ENCODE data around the gene TPM3. TPM values are rescaled to one million over a fixed set of nuclear protein-coding genes. Genes with fewer than 3 reads are reported as not detected.
A peak's percentile ranks its signal among the peaks of the same experiment; 100 is the strongest.

TPM3 gene
- total and polyA plus RNA-seq, 9 of the 15 experiments (the other 6 are each of a cell fraction or from before 2014, with no cell fraction given): 202 to 604 (median 421) TPM

DNA sequence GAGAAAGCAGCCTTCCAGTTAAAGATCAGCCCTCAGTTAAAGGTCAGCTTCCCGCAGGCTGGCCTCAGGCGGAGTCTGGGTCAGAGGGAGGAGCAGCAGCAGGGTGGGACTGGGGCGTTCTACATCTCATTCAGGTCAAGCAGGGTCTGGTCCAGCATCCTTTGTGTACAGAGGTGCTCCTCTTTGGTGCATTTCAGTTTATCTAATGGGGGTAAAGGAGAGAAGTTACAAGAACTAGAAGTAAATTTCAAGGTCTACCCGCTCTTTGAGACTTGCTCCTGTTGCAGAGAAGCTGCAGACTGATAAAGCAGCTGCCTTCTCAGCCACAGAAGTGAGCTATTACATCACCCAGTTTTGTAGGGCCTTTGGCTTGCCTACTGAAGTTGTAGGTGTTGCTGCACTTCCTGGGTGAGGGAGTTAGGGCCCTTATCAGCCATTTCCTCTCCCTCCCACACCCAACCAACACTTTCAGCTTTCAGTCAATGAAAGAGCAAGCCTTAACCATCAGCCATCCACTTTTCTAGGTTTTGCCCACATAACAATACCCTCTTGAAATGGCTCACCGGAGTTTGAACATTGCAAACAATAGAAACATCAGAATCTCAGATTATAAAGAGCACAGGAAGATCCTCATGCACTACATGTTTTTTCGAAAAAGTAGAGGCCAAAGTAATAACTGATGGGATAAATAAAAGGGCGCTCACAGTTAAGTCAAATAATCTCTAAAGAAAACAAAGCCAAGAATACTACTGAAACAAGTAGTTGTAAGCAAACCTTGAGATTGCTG is 34.2 kb downstream of the TPM3 start (continued):
- TF ChIP-seq TAF1 (IDR thresholded peaks at IDR 0.05; ENCODE audit: control insufficient read depth, extremely low read depth, insufficient read depth, low read length, severe bottlenecking) (peak; percentile 61), ZC3H8 (IDR thresholded peaks at IDR 0.05) (no peak), SMARCB1 (IDR thresholded peaks at IDR 0.05; ENCODE audit: insufficient read length, low read depth) (no peak), CHD4 (IDR thresholded peaks at IDR 0.05; ENCODE audit: insufficient read depth, insufficient replicate concordance, low read depth, low read length, poor library complexity, severe bottlenecking) (no peak), NR2C1 (IDR thresholded peaks at IDR 0.05) (peak; percentile 65; the same call in 1 of the 2 replicates), NR2C1 (tag; IDR thresholded peaks at IDR 0.05) (peak; percentile 75), NR2C2 (CRISPR knock-in tag; IDR thresholded peaks at IDR 0.05) (no peak; the same call in 1 of the 2 replicates), NR2C2 (tag; IDR thresholded peaks at IDR 0.05) (peak; percentile 90), ARID1B (IDR thresholded peaks at IDR 0.05) (peak; percentile 93), NR3C1 (CRISPR knock-in tag; IDR thresholded peaks at IDR 0.05) (no peak), BHLHE40 (IDR thresholded peaks at IDR 0.05; ENCODE audit: low read length) (peak; percentile 53), TEAD4 (IDR thresholded peaks at IDR 0.05; ENCODE audit: low read length) (peak; percentile 74), TEAD4 (CRISPR knock-in tag; IDR thresholded peaks at IDR 0.05; ENCODE audit: borderline replicate concordance) (no peak), CBX2 (IDR thresholded peaks at IDR 0.05; ENCODE audit: insufficient read depth, low read length, poor library complexity, severe bottlenecking) (no peak), SMAD1 (IDR thresholded peaks at IDR 0.05; ENCODE audit: low read depth, low read length, partially characterized antibody) (peak; percentile 90), SPI1 (IDR thresholded peaks at IDR 0.05; ENCODE audit: borderline replicate concordance, low read depth, low read length) (peak; percentile 77; the same call in 1 of the 2 replicates), PYGO2 (tag; IDR thresholded peaks at IDR 0.05) (no peak), RBM39 (optimal IDR thresholded peaks at IDR 0.05; ENCODE audit: low read depth, low read length) (no peak), TBP (optimal IDR thresholded peaks at IDR 0.05; ENCODE audit: low read depth, low read length) (no peak)
- TF ChIP-seq, protein P1, sequence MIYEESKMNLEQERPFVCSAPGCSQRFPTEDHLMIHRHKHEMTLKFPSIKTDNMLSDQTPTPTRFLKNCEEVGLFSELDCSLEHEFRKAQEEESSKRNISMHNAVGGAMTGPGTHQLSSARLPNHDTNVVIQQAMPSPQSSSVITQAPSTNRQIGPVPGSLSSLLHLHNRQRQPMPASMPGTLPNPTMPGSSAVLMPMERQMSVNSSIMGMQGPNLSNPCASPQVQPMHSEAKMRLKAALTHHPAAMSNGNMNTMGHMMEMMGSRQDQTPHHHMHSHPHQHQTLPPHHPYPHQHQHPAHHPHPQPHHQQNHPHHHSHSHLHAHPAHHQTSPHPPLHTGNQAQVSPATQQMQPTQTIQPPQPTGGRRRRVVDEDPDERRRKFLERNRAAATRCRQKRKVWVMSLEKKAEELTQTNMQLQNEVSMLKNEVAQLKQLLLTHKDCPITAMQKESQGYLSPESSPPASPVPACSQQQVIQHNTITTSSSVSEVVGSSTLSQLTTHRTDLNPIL (CRISPR knock-in tag; IDR thresholded peaks at IDR 0.05): no peak
- TF ChIP-seq, protein P2, sequence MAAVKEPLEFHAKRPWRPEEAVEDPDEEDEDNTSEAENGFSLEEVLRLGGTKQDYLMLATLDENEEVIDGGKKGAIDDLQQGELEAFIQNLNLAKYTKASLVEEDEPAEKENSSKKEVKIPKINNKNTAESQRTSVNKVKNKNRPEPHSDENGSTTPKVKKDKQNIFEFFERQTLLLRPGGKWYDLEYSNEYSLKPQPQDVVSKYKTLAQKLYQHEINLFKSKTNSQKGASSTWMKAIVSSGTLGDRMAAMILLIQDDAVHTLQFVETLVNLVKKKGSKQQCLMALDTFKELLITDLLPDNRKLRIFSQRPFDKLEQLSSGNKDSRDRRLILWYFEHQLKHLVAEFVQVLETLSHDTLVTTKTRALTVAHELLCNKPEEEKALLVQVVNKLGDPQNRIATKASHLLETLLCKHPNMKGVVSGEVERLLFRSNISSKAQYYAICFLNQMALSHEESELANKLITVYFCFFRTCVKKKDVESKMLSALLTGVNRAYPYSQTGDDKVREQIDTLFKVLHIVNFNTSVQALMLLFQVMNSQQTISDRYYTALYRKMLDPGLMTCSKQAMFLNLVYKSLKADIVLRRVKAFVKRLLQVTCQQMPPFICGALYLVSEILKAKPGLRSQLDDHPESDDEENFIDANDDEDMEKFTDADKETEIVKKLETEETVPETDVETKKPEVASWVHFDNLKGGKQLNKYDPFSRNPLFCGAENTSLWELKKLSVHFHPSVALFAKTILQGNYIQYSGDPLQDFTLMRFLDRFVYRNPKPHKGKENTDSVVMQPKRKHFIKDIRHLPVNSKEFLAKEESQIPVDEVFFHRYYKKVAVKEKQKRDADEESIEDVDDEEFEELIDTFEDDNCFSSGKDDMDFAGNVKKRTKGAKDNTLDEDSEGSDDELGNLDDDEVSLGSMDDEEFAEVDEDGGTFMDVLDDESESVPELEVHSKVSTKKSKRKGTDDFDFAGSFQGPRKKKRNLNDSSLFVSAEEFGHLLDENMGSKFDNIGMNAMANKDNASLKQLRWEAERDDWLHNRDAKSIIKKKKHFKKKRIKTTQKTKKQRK (IDR thresholded peaks at IDR 0.05; ENCODE audit: borderline replicate concordance, low read depth, low read length): no peak
- TF ChIP-seq, protein P3, sequence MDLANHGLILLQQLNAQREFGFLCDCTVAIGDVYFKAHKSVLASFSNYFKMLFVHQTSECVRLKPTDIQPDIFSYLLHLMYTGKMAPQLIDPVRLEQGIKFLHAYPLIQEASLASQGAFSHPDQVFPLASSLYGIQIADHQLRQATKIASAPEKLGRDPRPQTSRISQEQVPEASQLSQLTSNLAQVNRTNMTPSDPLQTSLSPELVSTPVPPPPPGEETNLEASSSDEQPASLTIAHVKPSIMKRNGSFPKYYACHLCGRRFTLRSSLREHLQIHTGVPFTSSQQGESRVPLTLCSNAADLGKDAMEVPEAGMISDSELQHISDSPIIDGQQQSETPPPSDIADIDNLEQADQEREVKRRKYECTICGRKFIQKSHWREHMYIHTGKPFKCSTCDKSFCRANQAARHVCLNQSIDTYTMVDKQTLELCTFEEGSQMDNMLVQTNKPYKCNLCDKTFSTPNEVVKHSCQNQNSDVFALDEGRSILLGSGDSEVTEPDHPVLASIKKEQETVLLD (IDR thresholded peaks at IDR 0.05): peak; percentile 26; the same call in 1 of the 2 replicates

Measured in K562 (cell line).